HAP-1 (cell line): ENCODE measurements around the gene DVL3.

Source experiments
- DNase-seq, 2 experiments: peaks; one replicate each; pipeline ENCODE4 v3.0.0-alpha.2; 2016 to 2020; ENCODE audit warnings: low spot score in 2 of 2
- H3K27me3 ChIP-seq: fragments of 250-450 bp; sonication (Bioruptor Pico); 2 replicates; pipeline ENCODE4 v1.5.1; 2020; ENCODE audit warnings: low read depth, mild to moderate bottlenecking, moderate library complexity
- H3K36me3 ChIP-seq: fragments of 250-450 bp; sonication (Bioruptor Pico); replicated peaks from 2 replicates; pipeline ENCODE4 v1.5.1; 2020; ENCODE audit warnings: mild to moderate bottlenecking
- H3K4me1 ChIP-seq: fragments of 250-450 bp; sonication (Bioruptor Pico); 2 replicates; pipeline ENCODE4 v1.5.1; 2020; ENCODE audit warnings: mild to moderate bottlenecking
- H3K4me3 ChIP-seq: fragments of 250-450 bp; sonication (Bioruptor Pico); 2 replicates; pipeline ENCODE4 v1.5.1; 2020; ENCODE audit warnings: mild to moderate bottlenecking, moderate library complexity
- H3K9me3 ChIP-seq: fragments of 250-450 bp; sonication (Bioruptor Pico); 2 replicates; pipeline ENCODE4 v1.5.1; 2020; ENCODE audit warnings: mild to moderate bottlenecking, moderate library complexity
- in situ Hi-C: fragments of 300-500 bp; cut with MboI; formaldehyde crosslinking; loops from 3 replicates; pipeline ENCODE4 v1.14.3; 2020; ENCODE audit warnings: low sequenced_read_pairs, inconsistent platforms, mixed read lengths

The DVL3 gene

GRCh38 chr3:184189421-184189820 lies 34.2 kb downstream of the DVL3 start:
- DNase-seq = no peak
- Histone ChIP-seq H3K36me3 (peaks cover 70% of the 10 kb centered on the region), H3K4me3 (no peak overlapping the region), H3K4me1 (peaks cover 11% of the 10 kb centered on the region), H3K27me3 (no peaks in the 10 kb centered on the region), H3K9me3 (no peaks in the 10 kb centered on the region)
- in situ Hi-C loops = no loop called here

- Histone ChIP-seq H3K9me3 (no peaks in the 10 kb centered on the region), H3K4me1 (no peaks in the 10 kb centered on the region), H3K27me3 (no peaks in the 10 kb centered on the region), H3K36me3 (peaks cover 69% of the 10 kb centered on the region), H3K4me3 (no peak overlapping the region)
- DNase-seq = no peak
- in situ Hi-C loops = no loop called here
These were observed 37.7 kb downstream of the DVL3 start for GRCh38 chr3:184192889-184193288.

GRCh38 chr3:184193991-184194539 lies 38.9 kb downstream of the DVL3 start:
- no peaks in the 10 kb centered on the region for H3K9me3 ChIP-seq

DNA sequence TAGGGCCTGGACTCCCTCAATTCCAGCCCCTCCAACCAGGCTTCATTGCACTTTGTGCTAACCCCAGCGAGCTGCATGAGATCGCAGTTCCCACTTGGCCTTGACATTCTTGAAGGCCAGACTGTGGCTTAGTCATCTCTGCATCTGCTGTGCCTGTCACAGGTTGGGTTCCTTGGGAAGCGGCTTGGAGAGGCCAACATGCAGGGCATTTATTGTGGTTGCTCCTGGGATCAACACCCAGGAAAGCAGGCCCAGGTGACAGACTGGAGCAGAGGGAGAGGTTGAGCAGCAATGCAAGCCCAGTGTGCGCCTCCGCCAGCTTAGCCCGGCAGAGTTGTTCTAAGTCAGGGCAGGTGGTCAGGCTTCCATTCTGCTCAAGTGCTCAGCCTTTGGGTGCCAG lies 41.4 kb downstream of the DVL3 start:
- Histone ChIP-seq H3K9me3 (no peaks in the 10 kb centered on the region), H3K4me1 (peaks cover 3% of the 10 kb centered on the region), H3K36me3 (peaks cover 35% of the 10 kb centered on the region), H3K27me3 (no peaks in the 10 kb centered on the region), H3K4me3 (no peak overlapping the region)
- no peak for DNase-seq
- in situ Hi-C loops = no loop called here

More at GRCh38 chr3:184193991-184194539, 38.9 kb downstream of the DVL3 start:
- peaks cover 57% of the 10 kb centered on the region for H3K36me3 ChIP-seq
- no peak for DNase-seq
- H3K27me3 ChIP-seq = no peaks in the 10 kb centered on the region
- no peak overlapping the region for H3K4me3 ChIP-seq
- no peaks in the 10 kb centered on the region for H3K4me1 ChIP-seq
- in situ Hi-C loops = no loop called here

DNA sequence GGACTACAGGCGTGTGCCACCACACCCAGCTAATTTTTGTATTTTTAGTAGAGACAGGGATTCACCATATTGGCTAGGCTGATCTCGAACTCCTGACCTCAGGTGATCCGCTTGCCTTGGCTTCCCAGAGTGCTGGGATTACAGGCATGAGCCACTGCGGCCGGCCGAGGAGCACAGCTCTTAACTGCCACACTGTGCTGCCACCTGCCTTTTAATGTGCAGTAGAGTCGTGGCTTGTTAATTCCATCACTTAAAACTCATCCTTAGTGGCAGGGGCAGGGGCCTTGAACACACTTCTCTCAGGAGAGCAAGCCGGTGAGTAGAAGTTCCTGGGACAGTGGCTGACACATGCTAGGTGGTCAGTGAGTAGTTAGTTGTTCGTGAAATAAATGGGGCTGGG lies 43.3 kb downstream of the DVL3 start:
- Histone ChIP-seq H3K9me3 (no peaks in the 10 kb centered on the region), H3K4me3 (no peak overlapping the region), H3K36me3 (peaks cover 16% of the 10 kb centered on the region), H3K4me1 (peaks cover 3% of the 10 kb centered on the region), H3K27me3 (no peaks in the 10 kb centered on the region)
- in situ Hi-C loops = no loop called here
- no peak for DNase-seq

DNA sequence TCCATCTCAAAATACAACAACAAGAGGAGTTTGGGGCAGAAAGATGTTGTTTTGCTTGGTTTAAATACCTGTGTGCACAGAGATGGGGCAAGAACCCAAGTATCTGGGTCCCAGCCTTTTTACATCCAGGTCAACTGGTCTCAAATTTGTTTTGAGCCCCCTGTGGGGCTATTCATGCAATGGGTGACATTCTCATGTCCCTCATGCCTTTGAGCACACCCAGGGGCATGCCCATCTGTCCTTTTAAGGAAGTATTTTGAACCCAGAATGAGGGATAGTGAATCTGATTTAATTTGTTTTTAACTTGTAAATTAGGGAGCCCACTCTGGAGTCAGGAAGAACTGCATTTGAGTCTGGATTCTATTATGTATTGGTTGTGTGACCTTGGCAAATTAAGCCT lies 45.6 kb downstream of the DVL3 start:
- H3K4me3 ChIP-seq = no peak overlapping the region
- in situ Hi-C loops = no loop called here
- no peaks in the 10 kb centered on the region for H3K27me3 ChIP-seq
- H3K4me1 ChIP-seq = peaks cover 3% of the 10 kb centered on the region
- peak in 1 of 2 experiments; percentile 21 for DNase-seq
- H3K9me3 ChIP-seq = no peaks in the 10 kb centered on the region
- no peaks in the 10 kb centered on the region for H3K36me3 ChIP-seq

GRCh38 chr3:184203526-184203925 lies 48.3 kb downstream of the DVL3 start:
- H3K27me3 ChIP-seq = peaks cover 11% of the 10 kb centered on the region; the same call in 1 of the 2 replicates
- no peaks in the 10 kb centered on the region for H3K9me3 ChIP-seq

GRCh38 chr3:184209146-184209923 lies 54.2 kb downstream of the DVL3 start:
- Histone ChIP-seq H3K4me1 (no peaks in the 10 kb centered on the region), H3K27me3 (peaks cover 11% of the 10 kb centered on the region; the same call in 1 of the 2 replicates), H3K36me3 (no peaks in the 10 kb centered on the region), H3K9me3 (no peaks in the 10 kb centered on the region), H3K4me3 (no peak overlapping the region)
- in situ Hi-C loops = no loop called here
- DNase-seq = no peak

More at GRCh38 chr3:184203526-184203925, 48.3 kb downstream of the DVL3 start:
- no peak for DNase-seq
- Histone ChIP-seq H3K36me3 (no peaks in the 10 kb centered on the region), H3K4me3 (no peak overlapping the region), H3K4me1 (peaks cover 3% of the 10 kb centered on the region)
- in situ Hi-C loops = no loop called here

GRCh38 chr3:184211297-184211696 lies 56.1 kb downstream of the DVL3 start:
- Histone ChIP-seq H3K36me3 (no peaks in the 10 kb centered on the region), H3K27me3 (peaks cover 11% of the 10 kb centered on the region; the same call in 1 of the 2 replicates), H3K4me1 (no peaks in the 10 kb centered on the region), H3K4me3 (no peak overlapping the region), H3K9me3 (no peaks in the 10 kb centered on the region)
- in situ Hi-C loops = no loop called here
- no peak for DNase-seq

- Histone ChIP-seq H3K4me1 (no peaks in the 10 kb centered on the region), H3K36me3 (no peaks in the 10 kb centered on the region)
- in situ Hi-C loops = no loop called here
These were observed 56.5 kb downstream of the DVL3 start for GRCh38 chr3:184211718-184212117.

GRCh38 chr3:184218814-184219213 lies 63.6 kb downstream of the DVL3 start:
- Histone ChIP-seq H3K4me3 (no peak overlapping the region), H3K9me3 (no peaks in the 10 kb centered on the region), H3K27me3 (no peaks in the 10 kb centered on the region; the same call in 1 of the 2 replicates), H3K36me3 (no peaks in the 10 kb centered on the region), H3K4me1 (no peaks in the 10 kb centered on the region)
- in situ Hi-C loops = no loop called here
- no peak for DNase-seq

More at GRCh38 chr3:184211718-184212117, 56.5 kb downstream of the DVL3 start:
- peaks cover 9% of the 10 kb centered on the region; the same call in 1 of the 2 replicates for H3K27me3 ChIP-seq
- H3K4me3 ChIP-seq = no peak overlapping the region
- no peaks in the 10 kb centered on the region for H3K9me3 ChIP-seq
- DNase-seq = no peak

DNA sequence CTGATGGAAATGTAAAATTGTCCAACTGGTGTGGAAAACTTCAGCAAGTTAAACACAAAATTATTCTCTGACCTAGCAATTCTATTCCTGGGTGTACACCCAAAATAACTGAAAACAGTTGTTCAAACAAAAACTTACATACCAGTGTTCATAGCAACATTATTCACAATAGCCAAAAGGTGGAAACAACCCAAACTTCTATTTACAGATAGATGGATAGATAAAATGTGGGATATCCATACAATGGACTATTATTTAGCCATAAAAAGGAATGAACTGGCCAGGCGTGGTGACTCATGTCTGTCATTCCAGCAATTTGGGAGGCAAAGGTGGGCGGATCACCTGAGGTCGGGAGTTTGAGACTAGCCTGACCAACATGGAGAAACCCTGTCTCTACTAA lies 67.3 kb downstream of the DVL3 start:
- no peak for DNase-seq

More for the DNA sequence above, 67.3 kb downstream of the DVL3 start:
- H3K9me3 ChIP-seq = no peaks in the 10 kb centered on the region
- no peaks in the 10 kb centered on the region for H3K36me3 ChIP-seq
- no peak overlapping the region for H3K4me3 ChIP-seq
- peaks cover 2% of the 10 kb centered on the region; the same call in 1 of the 2 replicates for H3K27me3 ChIP-seq
- no peaks in the 10 kb centered on the region for H3K4me1 ChIP-seq
- in situ Hi-C loops = no loop called here
